NCI-H1417 (cell line): Measurements from ENCODE around the gene IQCM.
A peak's percentile ranks its signal among the peaks of the same experiment; 100 is the strongest.

Source experiments
- DNase-seq, 3 experiments: peaks; one replicate each; lab custom pipeline; 2025; lab: John Stamatoyannopoulos, UW

IQCM gene

GRCh38 chr4:149781150-149781549, 34.5 kb downstream of the IQCM start:
- DNase-seq: no peak

- no peak for DNase-seq
These were observed 47.2 kb downstream of the IQCM start for GRCh38 chr4:149768477-149768876.

DNA sequence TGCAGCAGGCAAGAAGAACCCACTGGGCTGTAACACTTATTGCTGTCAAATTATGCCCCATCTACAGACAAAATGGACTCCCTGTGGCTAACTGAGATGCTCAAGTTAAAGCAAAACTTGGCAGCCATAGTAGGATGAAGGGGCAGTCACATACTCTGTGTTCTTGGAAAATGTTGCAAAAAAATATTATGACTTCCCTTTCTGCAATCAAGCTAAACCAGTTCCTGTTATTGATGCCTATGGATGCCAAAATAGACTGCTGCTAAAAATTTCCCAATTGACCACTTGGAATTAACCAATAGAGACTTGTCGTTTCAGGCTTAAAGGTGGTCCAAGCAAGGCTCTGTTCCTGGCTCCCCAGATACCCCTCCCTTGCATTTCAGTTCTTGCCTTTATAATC, 49.5 kb downstream of the IQCM start:
- no peak for DNase-seq

- DNase-seq: no peak
These were observed 50.0 kb downstream of the IQCM start for GRCh38 chr4:149765630-149766029.

DNA sequence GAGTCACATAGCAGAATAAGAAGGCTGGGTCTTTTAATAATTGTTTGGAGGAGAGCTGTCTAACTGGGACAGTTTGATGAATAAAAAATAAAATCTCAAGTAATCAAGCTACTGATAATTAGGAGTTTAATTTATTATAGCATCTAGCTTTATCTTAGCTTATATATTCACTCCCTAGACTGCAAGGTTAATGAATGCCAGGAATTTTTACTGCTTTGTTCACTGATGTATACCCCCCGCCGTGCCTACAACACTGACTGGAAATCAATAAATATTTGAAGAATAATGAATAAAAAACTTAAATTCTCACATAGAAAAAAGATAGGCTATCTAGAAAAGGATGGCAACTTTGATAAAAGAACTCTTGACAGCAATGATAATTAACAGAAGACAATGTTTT, 59.7 kb downstream of the IQCM start:
- DNase-seq: no peak

GRCh38 chr4:149754526-149754925, 61.1 kb downstream of the IQCM start:
- DNase-seq: no peak

DNA sequence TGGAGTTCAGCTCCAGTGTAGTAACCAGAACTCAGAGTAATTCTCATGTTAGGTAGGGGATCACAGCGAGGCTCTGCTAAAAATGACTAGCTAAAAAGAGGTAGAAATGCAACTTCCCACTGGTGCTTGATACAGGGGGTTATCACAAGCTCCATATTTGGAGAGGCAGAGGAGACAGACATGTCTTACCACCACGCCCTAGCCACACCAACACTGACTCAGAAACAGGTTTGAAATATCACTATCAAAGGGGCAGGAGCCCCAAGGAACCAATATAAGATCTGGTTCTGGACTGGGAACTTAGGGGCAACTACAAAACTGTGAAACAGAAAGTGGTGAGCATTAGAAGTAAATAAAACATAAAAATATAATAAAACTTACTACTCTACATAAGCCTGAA, 62.9 kb downstream of the IQCM start:
- no peak for DNase-seq

GRCh38 chr4:149751174-149751573, 64.5 kb downstream of the IQCM start:
- no peak for DNase-seq

DNA sequence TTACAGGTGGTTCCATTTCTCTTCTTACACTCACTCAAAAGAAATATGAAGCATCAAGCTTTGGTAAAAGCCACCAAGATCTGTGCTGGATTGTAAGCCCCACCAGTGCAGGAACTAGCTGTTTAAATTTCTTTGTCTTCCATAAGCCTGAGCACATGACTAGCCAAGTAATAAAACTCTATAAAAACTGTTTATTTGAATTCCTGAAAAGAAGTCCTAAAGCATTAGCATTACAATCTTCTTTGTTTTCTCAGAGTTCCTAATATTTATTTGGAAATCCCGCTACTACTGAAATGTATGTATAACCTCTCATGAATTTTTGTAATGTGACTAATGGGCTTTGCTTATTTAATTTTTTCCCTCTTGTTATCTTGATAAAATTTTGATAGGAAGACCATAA, 65.9 kb downstream of the IQCM start:
- no peak for DNase-seq

DNA sequence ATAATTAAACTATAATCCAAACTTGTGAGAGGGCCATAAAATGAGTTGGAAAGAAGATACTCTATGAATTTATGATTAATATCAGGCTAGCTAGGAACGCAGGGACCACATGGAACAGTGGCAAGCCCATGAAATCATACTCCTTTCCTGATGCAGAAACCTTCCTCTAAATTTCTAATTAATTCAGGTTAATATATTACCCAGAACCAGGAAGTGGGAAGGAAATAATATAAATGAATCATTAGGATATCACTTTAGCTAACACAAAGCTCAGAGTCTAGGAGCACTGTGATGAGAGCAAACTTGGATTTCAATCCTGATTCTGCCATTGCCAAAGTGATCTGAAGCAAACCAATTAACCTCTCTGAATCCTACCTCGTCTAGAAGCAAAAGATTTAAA, 68.0 kb downstream of the IQCM start:
- no peak for DNase-seq

DNA sequence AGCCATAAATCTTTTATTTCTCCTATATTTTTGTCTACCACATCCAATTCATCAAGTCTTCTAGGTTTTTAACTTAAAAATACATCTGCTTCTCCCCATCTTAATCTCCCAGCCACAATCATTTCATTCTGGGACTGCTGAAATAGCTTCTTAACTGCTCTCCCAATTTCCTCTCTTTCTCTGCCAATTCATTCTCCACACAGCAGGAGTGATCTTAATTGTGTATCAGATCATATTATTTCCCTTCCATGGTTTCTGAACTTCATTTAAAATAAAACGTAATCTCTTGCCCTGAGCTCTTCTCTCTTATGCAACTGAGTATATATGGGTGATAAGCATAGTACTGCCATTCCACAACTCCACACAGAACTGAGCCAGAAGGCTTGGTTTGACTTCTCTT, 69.4 kb downstream of the IQCM start:
- no peak for DNase-seq

DNA sequence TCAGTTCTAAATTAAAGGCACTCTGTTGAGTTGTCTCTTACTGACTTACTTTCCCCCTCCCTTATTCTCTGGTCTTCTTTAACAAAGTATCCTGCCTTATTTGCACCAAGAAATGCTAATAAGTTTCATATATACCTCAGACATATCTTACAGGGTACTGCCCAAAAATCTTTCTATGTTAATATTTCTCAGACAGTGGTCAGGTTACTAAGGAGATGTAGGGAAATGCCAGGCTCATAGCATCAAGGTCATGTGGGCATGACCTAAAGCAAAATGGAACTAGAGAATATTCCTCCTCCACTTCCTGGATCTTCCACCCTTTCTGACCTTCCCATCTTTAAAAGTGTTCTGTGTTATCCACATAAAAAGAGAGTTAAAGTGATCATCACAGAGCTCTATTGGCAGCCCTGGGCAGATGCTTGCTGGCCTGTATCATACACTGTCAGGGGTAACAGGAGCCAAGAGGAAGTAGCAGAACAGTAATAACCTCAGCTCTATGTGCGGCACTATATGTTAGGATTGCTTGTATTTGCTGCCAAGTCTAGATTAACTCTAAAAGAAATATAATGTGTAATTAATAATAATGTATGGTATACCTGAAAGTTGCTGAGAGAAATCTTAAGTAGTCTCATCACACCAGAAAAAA, 74.3 kb downstream of the IQCM start:
- DNase-seq: no peak

- DNase-seq: no peak
These were observed 77.5 kb downstream of the IQCM start for GRCh38 chr4:149738156-149738555.

GRCh38 chr4:149735796-149736195, 79.8 kb downstream of the IQCM start:
- DNase-seq: no peak

- no peak for DNase-seq
These were observed 87.2 kb downstream of the IQCM start for GRCh38 chr4:149728444-149728843.

- no peak for DNase-seq
These were observed 88.0 kb downstream of the IQCM start for GRCh38 chr4:149727663-149728062.

DNA sequence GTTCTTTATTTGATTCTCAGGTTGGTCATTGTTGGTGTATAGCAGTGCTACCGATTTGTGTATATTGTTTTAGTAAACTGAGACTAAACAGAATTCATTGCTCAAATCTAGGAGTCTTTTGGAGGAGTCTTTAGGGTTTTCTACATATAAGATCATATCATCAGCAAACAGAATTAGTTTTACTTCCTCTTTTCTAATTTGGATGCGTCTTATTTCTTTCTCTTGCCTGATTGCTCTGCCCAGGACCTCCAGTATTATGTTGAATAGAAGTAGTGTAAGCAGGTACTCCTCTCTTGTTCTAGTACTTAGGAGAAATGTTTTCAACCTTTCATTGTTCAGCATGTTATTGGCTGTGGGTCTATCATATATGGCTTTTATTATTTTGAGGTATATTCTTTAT, 92.6 kb downstream of the IQCM start:
- no peak for DNase-seq

- DNase-seq: no peak
These were observed 95.8 kb downstream of the IQCM start for GRCh38 chr4:149719806-149720205.

- DNase-seq: no peak
These were observed 96.3 kb downstream of the IQCM start for GRCh38 chr4:149719357-149719756.

GRCh38 chr4:149718500-149718899, 97.1 kb downstream of the IQCM start:
- no peak for DNase-seq

DNA sequence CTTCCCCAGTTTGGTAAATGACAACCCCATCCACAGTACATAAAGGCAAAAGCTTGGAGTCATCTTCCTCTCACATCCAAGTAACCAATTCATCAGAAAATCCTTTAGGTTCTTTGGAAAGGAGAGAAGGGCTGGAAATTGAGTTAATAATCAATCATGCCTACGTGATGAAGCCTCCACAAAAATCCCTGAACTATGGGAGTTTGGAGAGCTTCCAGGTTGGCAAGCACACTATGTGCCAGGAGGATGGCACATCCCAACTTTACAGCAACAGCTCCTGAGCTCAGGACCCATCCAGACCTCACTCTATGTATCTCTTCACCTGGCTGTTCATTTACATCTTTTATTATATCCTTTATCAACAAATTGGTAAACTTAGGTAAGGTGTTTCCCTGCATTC, 98.9 kb downstream of the IQCM start:
- no peak for DNase-seq

- peak in 1 of 3 experiments; percentile 1 for DNase-seq
These were observed 99.6 kb downstream of the IQCM start for GRCh38 chr4:149715822-149716585.

GRCh38 chr4:149713031-149713430, 102.6 kb downstream of the IQCM start:
- no peak for DNase-seq
